Pancreas (tissue), 10 donors: ENCODE measurements around the gene LANCL2. TPM values are rescaled to one million over a fixed set of nuclear protein-coding genes. Genes with fewer than 3 reads are reported as not detected.

ENCODE experiments used
- ATAC-seq, 4 donors: fragments of 200-7000 bp; cut with Tn5 transposase; one replicate each; pipeline versions ENCODE4 v1.8.0 to v1.9.1; 2020; ENCODE audit warnings: mild to moderate bottlenecking in 4 of 4, moderate library complexity in 4 of 4
- DNase-seq, 6 donors: peaks; one replicate each; pipeline ENCODE4 v3.0.0-alpha.2; 2020
- FAIRE-seq: peaks from 2 replicates; lab custom pipeline; 2012; peaks lifted over from hg19 to GRCh38; lab: Jason Lieb, UNC
- H3K27ac ChIP-seq, 4 donors: fragments of 200-600 bp; sonication (generic); 1 replicate in 3 of 4; 2 replicates in 1 of 4; pipeline versions ENCODE4 v1.5.0 to v1.8.0; 2020
- H3K27me3 ChIP-seq, 4 donors: fragments of 200-600 bp; one replicate each; pipeline ENCODE4 v1.8.0; 2021
- H3K36me3 ChIP-seq, 3 donors: fragments of 200-600 bp; sonication (generic) in 1 of 3; one replicate each; pipeline versions ENCODE4 v1.5.0 to v1.8.0; 2020 to 2021
- H3K4me1 ChIP-seq, 3 donors: fragments of 200-600 bp; one replicate each; pipeline ENCODE4 v1.8.0; 2021
- H3K4me3 ChIP-seq, 4 donors: fragments of 200-600 bp; sonication (generic) in 2 of 4; one replicate each; pipeline versions ENCODE4 v1.5.0 to v1.8.0; 2020 to 2021
- H3K9me3 ChIP-seq, 4 donors: fragments of 200-600 bp; one replicate each; pipeline ENCODE4 v1.8.0; 2021
- CTCF ChIP-seq, 4 donors: fragments of 200-600 bp; sonication (generic) in 3 of 4; IDR thresholded peaks; one replicate each; pipeline versions ENCODE4 v1.5.0 to v1.8.0; 2021; ENCODE audit warnings: antibody characterized with exemption in 4 of 4
- WGBS, 2 donors: extraction: QIAGEN DNeasy Blood & Tissue Kit; methylation state at CpG; one replicate each; pipeline ENCODE4 v1.1.7; 2013; 5-methylcytosine and 5-hydroxymethylcytosine counted together
- intact Hi-C, 3 donors: fragments of 100-400 bp; cut with DNase I; formaldehyde crosslinking; loops; one replicate each; pipeline versions ENCODE4 v1.11.1 to v1.14.2; 2022
- polyA plus RNA-seq, 2 donors: library from polyadenylated mRNA; stranded (reverse); fragments of 200-250 nt; gene quantifications; one replicate each; pipeline ENCODE4 v1.2.3, GENCODE V29; 2013
- total RNA-seq, 6 donors: library from RNA; stranded (reverse); fragmentation: NEBNext Ultra II Directional in 4 of 6; extraction: Animal tissue kit (Norgen Biotek cat#: 25700) in 4 of 6; gene quantifications; one replicate each; pipeline versions ENCODE4 v1.2.1 to v1.2.4, GENCODE V29; 2021 to 2023
- donor health status: healthy with polysubstance abuse.
- donor health status: DM: no; HTN: no; CAD: no; lungs with moderate emphysema.
- donor health status: DM: no; HTN: no; CAD: no.
- donor health status: control.
- donor health status: control.
- donor health status: Bipolar disorder and iron deficiency.
- donor health status: DM: yes; HTN: yes; CAD: no.
- donor health status: DM: no; HTN: no; CAD: no.
- donor health status: DM: no; HTN: no; CAD: no.
- donor health status: DM: yes; HTN: yes; CAD: no.

Gene LANCL2
- total and polyA plus RNA-seq, 8 donors: 4.6 to 8.5 (median 6.3) TPM

GRCh38 chr7:55374213-55374612, 9.1 kb downstream of the LANCL2 start:
- Histone ChIP-seq H3K36me3 (no peaks in the 10 kb centered on the region), H3K4me3 (no peak overlapping the region), H3K27ac (no peak overlapping the region), H3K4me1 (no peaks in the 10 kb centered on the region), H3K9me3 (no peaks in the 10 kb centered on the region), H3K27me3 (no peaks in the 10 kb centered on the region)
- TF ChIP-seq CTCF (IDR thresholded peaks at IDR 0.05): no peak
- 88 to 93% methylated on average over 2 of the region's 2 CpGs for WGBS, 2 donors
- no peak for DNase-seq
- intact Hi-C loops: no loop called here
- FAIRE-seq: no peak
- no peak for ATAC-seq

GRCh38 chr7:55375237-55375636, 10.1 kb downstream of the LANCL2 start:
- H3K4me3 ChIP-seq: no peak overlapping the region
- ATAC-seq: no peak
- H3K27ac ChIP-seq: no peak overlapping the region
- H3K36me3 ChIP-seq: no peaks in the 10 kb centered on the region
- no peak for FAIRE-seq
- no peaks in the 10 kb centered on the region for H3K27me3 ChIP-seq
- WGBS, 2 donors: 91 to 92% methylated on average over 4 of the region's 4 CpGs
- no peaks in the 10 kb centered on the region for H3K9me3 ChIP-seq
- TF ChIP-seq CTCF (IDR thresholded peaks at IDR 0.05): no peak
- intact Hi-C loops: no loop called here
- H3K4me1 ChIP-seq: no peaks in the 10 kb centered on the region
- DNase-seq: no peak

GRCh38 chr7:55377162-55377817, 12.2 kb downstream of the LANCL2 start:
- no peak for ATAC-seq
- no peak overlapping the region for H3K27ac ChIP-seq
- no peak for FAIRE-seq
- H3K4me3 ChIP-seq: no peak overlapping the region
- 64 to 70% methylated on average over 4 of the region's 4 CpGs for WGBS, 2 donors
- H3K27me3 ChIP-seq: no peaks in the 10 kb centered on the region
- TF ChIP-seq CTCF (IDR thresholded peaks at IDR 0.05): no peak
- H3K9me3 ChIP-seq: no peaks in the 10 kb centered on the region
- intact Hi-C loops: no loop called here
- H3K4me1 ChIP-seq: no peaks in the 10 kb centered on the region
- H3K36me3 ChIP-seq: no peaks in the 10 kb centered on the region
- no peak for DNase-seq

GRCh38 chr7:55379285-55379684, 14.1 kb downstream of the LANCL2 start:
- intact Hi-C loops: no loop called here
- Histone ChIP-seq H3K9me3 (no peaks in the 10 kb centered on the region), H3K4me3 (no peak overlapping the region), H3K36me3 (no peaks in the 10 kb centered on the region), H3K27ac (no peak overlapping the region), H3K27me3 (no peaks in the 10 kb centered on the region), H3K4me1 (no peaks in the 10 kb centered on the region)
- WGBS, 2 donors: 87 to 92% methylated on average over 3 of the region's 3 CpGs
- ATAC-seq: no peak
- TF ChIP-seq CTCF (IDR thresholded peaks at IDR 0.05): no peak
- no peak for DNase-seq
- no peak for FAIRE-seq

- Histone ChIP-seq H3K36me3 (no peaks in the 10 kb centered on the region), H3K4me3 (no peak overlapping the region), H3K9me3 (no peaks in the 10 kb centered on the region), H3K27me3 (no peaks in the 10 kb centered on the region), H3K4me1 (no peaks in the 10 kb centered on the region), H3K27ac (no peak overlapping the region)
- intact Hi-C loops: no loop called here
- FAIRE-seq (no peak), ATAC-seq (no peak), DNase-seq (no peak)
- 85 to 88% methylated on average over 6 of the region's 6 CpGs for WGBS, 2 donors
- TF ChIP-seq CTCF (IDR thresholded peaks at IDR 0.05): no peak
These were observed 16.1 kb downstream of the LANCL2 start for GRCh38 chr7:55381189-55381588.
